ENCODE data around the gene RRM1. TPM values are rescaled to one million over a fixed set of nuclear protein-coding genes. Genes with fewer than 3 reads are reported as not detected.
A peak's percentile ranks its signal among the peaks of the same experiment; 100 is the strongest.

The RRM1 gene
- total and polyA plus RNA-seq, 2 of the 13 experiments (the other 11 are each of a cell fraction or from before 2014, with no cell fraction given): 17.3 to 108 TPM

- no peak for TF ChIP-seq CENPX (CRISPR knock-in tag; IDR thresholded peaks at IDR 0.05)
- TF ChIP-seq ZBTB21 (CRISPR knock-in tag; IDR thresholded peaks at IDR 0.05): peak; percentile 98
- no peak for TF ChIP-seq CENPT (CRISPR knock-in tag; IDR thresholded peaks at IDR 0.05; ENCODE audit: low read depth)
- TF ChIP-seq POLR2AphosphoS5 (IDR thresholded peaks at IDR 0.05; ENCODE audit: low read depth, low read length): peak; percentile 60
- TF ChIP-seq ZNF33A (CRISPR knock-in tag; IDR thresholded peaks at IDR 0.05; ENCODE audit: borderline replicate concordance): no peak
- no peak for TF ChIP-seq ZSCAN5A (CRISPR knock-in tag; IDR thresholded peaks at IDR 0.05; ENCODE audit: borderline replicate concordance)
- TF ChIP-seq HNF1B (CRISPR knock-in tag; IDR thresholded peaks at IDR 0.05): peak; percentile 86
- peak; percentile 81; the same call in 1 of the 2 replicates for TF ChIP-seq GFI1 (CRISPR knock-in tag; IDR thresholded peaks at IDR 0.05; ENCODE audit: borderline replicate concordance)
- TF ChIP-seq ZUFSP (CRISPR knock-in tag; IDR thresholded peaks at IDR 0.05; ENCODE audit: borderline replicate concordance): no peak
- TF ChIP-seq BATF2 (CRISPR knock-in tag; IDR thresholded peaks at IDR 0.05): no peak
- peak; percentile 82 for TF ChIP-seq RXRA (CRISPR knock-in tag; IDR thresholded peaks at IDR 0.05)
- TF ChIP-seq E2F2 (CRISPR knock-in tag; IDR thresholded peaks at IDR 0.05; ENCODE audit: borderline replicate concordance): peak; percentile 97; the same call in 1 of the 2 replicates
- TF ChIP-seq UBTF (CRISPR knock-in tag; IDR thresholded peaks at IDR 0.05): peak; percentile 83
- TF ChIP-seq ZSCAN29 (CRISPR knock-in tag; conservative IDR thresholded peaks at IDR 0.05): no peak
- TF ChIP-seq BRCA1 (CRISPR knock-in tag; IDR thresholded peaks at IDR 0.05): no peak
- TF ChIP-seq ZNF234 (CRISPR knock-in tag; conservative IDR thresholded peaks at IDR 0.05): no peak
- TF ChIP-seq ZNF10 (CRISPR knock-in tag; IDR thresholded peaks at IDR 0.05; ENCODE audit: borderline replicate concordance, low read depth): no peak
- TF ChIP-seq NCOA1 (CRISPR knock-in tag; IDR thresholded peaks at IDR 0.05): no peak
Observed at GRCh38 chr11:4094348-4095291, at the start of gene RRM1 (continued).

All from HepG2 (cell line).